ENCODE measurements around the gene NINJ1. TPM values are rescaled to one million over a fixed set of nuclear protein-coding genes. Genes with fewer than 3 reads are reported as not detected.

The NINJ1 gene
- total and polyA plus RNA-seq, 12 donors: 35.5 to 77.1 (median 41.3) TPM

DNA sequence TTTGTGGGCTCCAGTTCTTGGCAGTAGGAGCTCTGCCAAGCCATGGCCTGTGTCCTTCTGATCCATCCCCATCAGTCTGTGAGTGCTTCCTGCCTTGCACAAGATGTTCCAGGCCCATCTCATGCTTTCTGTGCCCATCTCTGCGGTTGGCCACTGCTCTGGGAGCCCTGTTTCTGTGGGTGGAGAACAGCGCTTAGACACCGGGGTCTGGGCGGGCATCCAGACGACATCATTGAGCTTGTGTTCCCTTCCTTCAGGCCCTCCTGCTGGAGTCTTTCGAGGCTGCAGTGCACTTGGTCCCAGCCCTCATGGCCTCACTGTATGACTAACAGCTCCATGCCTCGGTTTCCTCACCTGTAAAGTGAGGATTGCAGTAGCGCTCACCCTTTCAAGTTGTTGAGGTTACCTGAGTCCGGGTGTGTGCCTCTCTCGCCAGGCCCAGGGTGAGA, 52.9 kb downstream of the NINJ1 start:
- H3K36me3 ChIP-seq: peaks cover 0 to 15% (median 0%) of the 10 kb centered on the region in 9 donors
- no peak overlapping the region for H3K27ac ChIP-seq
- H3K4me1 ChIP-seq: peaks cover 0 to 12% (median 0%) of the 10 kb centered on the region in 9 donors
- H3K4me3 ChIP-seq: no peak overlapping the region
- H3K27me3 ChIP-seq: peaks cover 0 to 4% (median 0%) of the 10 kb centered on the region in 7 donors
- 88 to 93% methylated on average over 10 of the region's 10 CpGs for WGBS, 2 donors
- intact Hi-C loops (cut with DNase I): no loop called here
- TF ChIP-seq, protein P1, sequence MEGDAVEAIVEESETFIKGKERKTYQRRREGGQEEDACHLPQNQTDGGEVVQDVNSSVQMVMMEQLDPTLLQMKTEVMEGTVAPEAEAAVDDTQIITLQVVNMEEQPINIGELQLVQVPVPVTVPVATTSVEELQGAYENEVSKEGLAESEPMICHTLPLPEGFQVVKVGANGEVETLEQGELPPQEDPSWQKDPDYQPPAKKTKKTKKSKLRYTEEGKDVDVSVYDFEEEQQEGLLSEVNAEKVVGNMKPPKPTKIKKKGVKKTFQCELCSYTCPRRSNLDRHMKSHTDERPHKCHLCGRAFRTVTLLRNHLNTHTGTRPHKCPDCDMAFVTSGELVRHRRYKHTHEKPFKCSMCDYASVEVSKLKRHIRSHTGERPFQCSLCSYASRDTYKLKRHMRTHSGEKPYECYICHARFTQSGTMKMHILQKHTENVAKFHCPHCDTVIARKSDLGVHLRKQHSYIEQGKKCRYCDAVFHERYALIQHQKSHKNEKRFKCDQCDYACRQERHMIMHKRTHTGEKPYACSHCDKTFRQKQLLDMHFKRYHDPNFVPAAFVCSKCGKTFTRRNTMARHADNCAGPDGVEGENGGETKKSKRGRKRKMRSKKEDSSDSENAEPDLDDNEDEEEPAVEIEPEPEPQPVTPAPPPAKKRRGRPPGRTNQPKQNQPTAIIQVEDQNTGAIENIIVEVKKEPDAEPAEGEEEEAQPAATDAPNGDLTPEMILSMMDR (IDR thresholded peaks at IDR 0.05): no peak
- ATAC-seq (no peak), DNase-seq (no peak)
- H3K9me3 ChIP-seq: no peaks in the 10 kb centered on the region

DNA sequence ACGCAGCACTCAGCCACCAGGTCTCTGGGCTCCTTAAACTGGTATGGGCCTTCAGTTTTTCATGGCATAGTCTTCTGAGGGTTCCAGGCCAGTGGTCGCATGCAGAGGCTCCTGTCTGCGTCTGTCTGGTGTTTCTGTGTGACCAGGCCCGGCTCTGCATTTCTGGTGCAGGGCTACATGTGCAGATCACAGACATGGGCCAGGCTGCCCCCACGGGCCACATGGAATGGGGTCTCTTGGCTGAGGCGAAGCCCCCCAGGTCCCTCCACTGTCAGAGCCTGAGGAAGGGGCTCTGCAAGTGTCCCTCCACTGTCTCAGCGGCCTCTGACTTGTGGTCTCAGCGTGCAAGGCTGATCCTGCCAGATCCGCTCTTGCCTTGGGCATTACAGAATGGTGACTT, 53.6 kb downstream of the NINJ1 start:
- intact Hi-C loops (cut with DNase I): no loop called here
- WGBS, 2 donors: 95 to 96% methylated on average over 9 of the region's 9 CpGs
- DNase-seq: no peak
- ATAC-seq: no peak
- H3K4me3 ChIP-seq: no peak overlapping the region
- H3K9me3 ChIP-seq: no peaks in the 10 kb centered on the region
- peaks cover 0 to 15% (median 0%) of the 10 kb centered on the region in 9 donors for H3K36me3 ChIP-seq
- H3K4me1 ChIP-seq: peaks cover 0 to 12% (median 0%) of the 10 kb centered on the region in 9 donors
- no peak overlapping the region for H3K27ac ChIP-seq
- peaks cover 0 to 4% (median 0%) of the 10 kb centered on the region in 7 donors for H3K27me3 ChIP-seq
- TF ChIP-seq, protein P1 (IDR thresholded peaks at IDR 0.05): no peak

DNA sequence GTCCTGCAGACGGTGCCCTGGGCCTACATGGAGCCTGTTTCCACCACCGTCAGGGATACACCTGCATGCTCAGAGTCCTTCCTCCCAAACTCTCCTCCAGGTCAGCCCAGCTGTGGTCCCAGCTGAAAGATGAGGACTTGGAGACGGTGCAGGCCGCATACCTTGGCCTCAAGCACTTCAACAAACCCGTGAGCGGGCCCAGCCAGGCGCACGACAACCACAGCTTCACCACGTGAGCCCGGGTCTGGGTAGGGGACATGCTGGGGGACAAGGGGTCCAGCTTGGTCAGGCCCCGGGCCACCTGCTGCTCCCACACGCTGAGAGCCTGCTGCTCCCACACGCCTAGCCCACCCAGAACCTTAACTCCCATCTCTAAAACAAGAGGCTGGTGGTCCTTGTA, 54.7 kb downstream of the NINJ1 start:
- no peak overlapping the region for H3K4me3 ChIP-seq
- no peak overlapping the region for H3K27ac ChIP-seq
- TF ChIP-seq, protein P1 (IDR thresholded peaks at IDR 0.05): no peak
- 89 to 92% methylated on average over 13 of the region's 13 CpGs for WGBS, 2 donors
- peaks cover 0 to 8% (median 0%) of the 10 kb centered on the region in 9 donors for H3K36me3 ChIP-seq
- H3K4me1 ChIP-seq: peaks cover 0 to 12% (median 0%) of the 10 kb centered on the region in 9 donors
- intact Hi-C loops (cut with DNase I): no loop called here
- DNase-seq (no peak), ATAC-seq (no peak)
- peaks cover 0 to 4% (median 0%) of the 10 kb centered on the region in 7 donors for H3K27me3 ChIP-seq
- H3K9me3 ChIP-seq: no peaks in the 10 kb centered on the region

DNA sequence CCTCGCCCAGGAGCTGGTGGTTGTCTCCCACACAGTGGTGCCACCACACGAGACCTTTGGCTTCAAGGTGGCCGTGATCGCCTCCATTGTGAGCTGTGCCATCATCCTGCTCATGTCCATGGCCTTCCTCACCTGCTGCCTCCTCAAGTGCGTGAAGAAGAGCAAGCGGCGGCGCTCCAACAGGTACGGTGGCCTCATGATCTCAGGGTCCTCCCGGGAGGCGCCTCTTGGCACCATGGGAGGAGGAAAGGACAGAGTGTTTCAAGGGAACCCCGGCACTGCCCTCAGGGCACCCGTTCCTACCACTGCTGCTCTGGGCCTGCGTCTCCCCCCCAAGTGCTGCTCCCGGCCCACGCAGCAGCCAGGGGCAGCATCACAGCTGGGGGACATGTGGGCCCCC, 56.2 kb downstream of the NINJ1 start:
- H3K4me1 ChIP-seq: peaks cover 0 to 2% (median 0%) of the 10 kb centered on the region in 9 donors
- TF ChIP-seq, protein P1 (IDR thresholded peaks at IDR 0.05): no peak
- intact Hi-C loops (cut with DNase I): no loop called here
- ATAC-seq: no peak
- peaks cover 0 to 8% (median 0%) of the 10 kb centered on the region in 9 donors for H3K36me3 ChIP-seq
- no peaks in the 10 kb centered on the region for H3K9me3 ChIP-seq
- H3K27me3 ChIP-seq: no peaks in the 10 kb centered on the region
- no peak for DNase-seq
- H3K4me3 ChIP-seq: no peak overlapping the region
- 97 to 98% methylated on average over 16 of the region's 16 CpGs for WGBS, 2 donors
- no peak overlapping the region for H3K27ac ChIP-seq

Measured in heart right ventricle (tissue), 16 donors.